GM19463 (cell line): Measurements from ENCODE around the gene PPP1R14C.

Experiments used
- ATAC-seq: cut with Tn5 transposase; IDR thresholded peaks from one replicate; pipeline ENCODE4 v1.9.1; 2021; ENCODE audit warnings: mild to moderate bottlenecking, moderate library complexity; ENCODE audit not compliant: unreplicated experiment

PPP1R14C gene

GRCh38 chr6:150243620-150244314, 100.9 kb downstream of the PPP1R14C start:
- ATAC-seq, result no peak

DNA sequence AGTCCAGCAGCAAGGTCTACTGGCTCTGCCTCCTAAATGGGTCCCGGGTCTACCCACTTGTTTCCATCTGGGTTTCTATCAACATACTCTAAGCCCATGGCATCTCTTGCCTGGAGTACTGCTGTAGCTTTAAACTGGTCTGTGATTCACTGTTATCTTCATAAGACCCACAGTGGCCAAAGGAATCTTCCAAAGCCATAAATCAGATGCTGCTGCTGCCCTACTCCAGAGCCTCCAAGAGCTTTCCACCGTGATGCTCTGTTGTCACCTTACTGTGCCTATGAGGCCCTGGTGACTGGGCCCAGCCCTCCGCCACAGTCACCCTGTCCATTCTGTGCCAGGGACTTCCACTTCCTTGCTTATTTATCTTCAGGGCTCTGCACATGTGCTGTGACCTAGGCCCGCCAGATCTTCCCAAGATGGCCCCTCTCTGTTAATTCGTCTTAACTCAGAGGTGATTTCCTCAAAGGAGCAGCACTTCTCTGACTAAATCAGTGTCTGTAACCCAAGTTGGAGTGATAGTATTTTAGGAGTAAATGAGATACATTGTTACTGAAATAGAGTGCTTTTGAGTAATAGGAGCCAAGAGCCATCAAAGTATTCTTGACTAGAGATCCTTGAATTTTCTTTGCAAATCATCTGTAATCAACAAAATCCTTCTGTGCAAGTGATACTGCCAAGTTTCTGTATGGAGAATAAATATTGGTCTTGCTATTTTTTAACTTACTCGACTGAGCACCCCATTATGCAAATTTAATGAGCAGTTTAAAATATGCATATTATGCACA, 102.5 kb downstream of the PPP1R14C start:
- no peak for ATAC-seq

GRCh38 chr6:150247803-150248202, 105.0 kb downstream of the PPP1R14C start:
- ATAC-seq, result no peak

- ATAC-seq, result no peak
Observed at GRCh38 chr6:150248300-150248699, 105.5 kb downstream of the PPP1R14C start.

- ATAC-seq, result no peak
Observed at GRCh38 chr6:150249261-150249660, 106.4 kb downstream of the PPP1R14C start.

- ATAC-seq, result no peak
Observed at GRCh38 chr6:150250826-150251225, 108.0 kb downstream of the PPP1R14C start.

GRCh38 chr6:150251566-150252186, 108.8 kb downstream of the PPP1R14C start:
- no peak for ATAC-seq

DNA sequence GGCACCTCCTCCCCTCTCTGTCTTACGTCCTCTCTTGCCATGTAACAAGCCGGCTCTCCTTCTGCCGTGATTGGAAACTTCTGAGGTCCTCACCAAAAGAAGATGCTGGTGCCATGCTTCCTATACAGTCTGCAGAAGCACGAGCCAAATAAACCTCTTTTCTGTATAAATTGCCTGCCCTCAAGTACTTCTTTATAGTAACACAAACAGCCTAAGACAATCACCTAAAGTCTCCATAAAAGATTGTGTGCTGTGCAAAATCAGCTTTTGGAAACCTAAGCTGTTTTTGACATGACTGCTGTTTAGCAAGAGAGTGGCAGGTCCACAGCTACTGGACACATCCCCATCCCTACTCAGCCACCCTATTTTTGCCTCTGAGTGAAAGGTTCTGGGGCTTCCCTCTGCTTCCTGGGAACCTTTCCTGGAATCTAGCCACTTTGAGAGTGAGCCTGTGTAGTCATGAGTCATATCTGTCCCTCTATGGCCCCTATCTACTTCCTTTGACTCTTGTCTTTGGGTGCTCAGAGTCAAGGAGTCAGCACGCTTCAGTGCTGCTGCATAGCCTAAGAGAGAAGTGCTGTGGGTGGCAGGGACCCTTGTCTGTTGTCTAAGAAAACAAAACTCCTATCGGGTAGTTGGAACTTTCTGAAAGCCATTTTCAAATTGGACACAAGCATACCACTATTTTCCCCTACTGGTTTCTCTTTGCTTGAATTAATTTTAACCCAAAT, 110.0 kb downstream of the PPP1R14C start:
- no peak for ATAC-seq

GRCh38 chr6:150253489-150253888, 110.6 kb downstream of the PPP1R14C start:
- ATAC-seq, result no peak

GRCh38 chr6:150254770-150255169, 111.9 kb downstream of the PPP1R14C start:
- no peak for ATAC-seq

- ATAC-seq, result no peak
Observed at GRCh38 chr6:150255840-150256239, 113.0 kb downstream of the PPP1R14C start.

DNA sequence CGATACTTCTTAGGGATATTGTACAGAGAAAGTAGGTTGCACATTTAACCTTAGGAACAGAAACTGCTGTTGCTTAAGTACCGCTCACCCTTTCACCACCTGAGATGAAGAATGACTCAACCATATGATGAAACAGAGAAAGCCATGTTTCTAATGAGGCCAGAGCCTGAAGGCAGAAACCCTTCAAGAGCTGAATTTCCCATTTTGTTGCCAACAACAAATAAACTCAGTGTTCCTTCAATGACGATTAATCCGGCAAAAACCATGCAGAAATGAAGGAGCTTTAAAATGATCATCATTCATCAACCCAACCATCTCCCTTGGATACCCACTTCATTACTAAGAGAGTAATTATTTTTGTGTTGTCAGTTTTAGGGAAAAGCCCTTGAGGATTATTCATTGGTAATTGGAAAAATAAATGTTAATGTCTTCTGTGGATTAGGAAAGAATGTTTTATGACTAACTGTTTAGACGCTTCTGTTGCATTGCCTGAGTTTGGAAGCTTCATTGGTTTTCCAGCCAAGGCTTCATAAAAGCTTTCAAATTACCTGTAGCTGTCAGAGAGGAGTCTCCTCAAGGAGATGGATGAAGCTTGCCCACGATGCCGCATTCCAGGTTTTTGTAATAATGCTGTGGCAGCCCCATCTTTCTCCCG, 113.9 kb downstream of the PPP1R14C start:
- no peak for ATAC-seq

GRCh38 chr6:150258381-150258780, 115.5 kb downstream of the PPP1R14C start:
- ATAC-seq, result no peak

- no peak for ATAC-seq
Observed at GRCh38 chr6:150260931-150261330, 118.1 kb downstream of the PPP1R14C start.

GRCh38 chr6:150261997-150262697, 119.3 kb downstream of the PPP1R14C start:
- ATAC-seq, result no peak

DNA sequence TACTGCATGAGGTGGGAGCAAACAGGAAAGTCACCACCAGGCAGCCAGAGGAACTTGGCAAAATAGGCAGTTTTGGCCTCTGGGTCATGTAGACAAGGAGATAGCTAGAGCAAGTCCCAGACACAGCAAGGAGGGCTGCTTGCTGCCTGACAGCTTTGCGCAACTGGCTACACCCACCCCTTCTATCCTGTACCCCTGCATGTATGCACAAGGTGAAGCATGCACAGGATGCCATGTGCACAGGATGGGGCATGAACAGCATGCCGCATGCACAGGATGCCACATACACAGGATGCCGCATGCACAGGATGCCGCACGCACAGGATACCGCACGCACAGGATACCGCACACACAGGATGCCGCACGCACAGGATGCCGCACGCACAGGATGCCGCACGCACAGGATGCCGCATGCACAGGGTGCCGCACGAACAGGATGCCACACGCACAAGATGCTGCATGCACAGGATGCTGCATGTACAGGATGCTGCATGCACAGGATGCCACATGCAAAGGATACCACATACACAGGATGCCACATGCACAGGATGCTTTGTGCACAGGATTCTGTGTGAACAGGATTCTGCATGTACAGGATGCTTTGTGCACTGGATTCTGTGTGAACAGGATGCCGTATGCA, 121.0 kb downstream of the PPP1R14C start:
- ATAC-seq, result no peak

- ATAC-seq, result no peak
Observed at GRCh38 chr6:150266309-150266708, 123.5 kb downstream of the PPP1R14C start.

DNA sequence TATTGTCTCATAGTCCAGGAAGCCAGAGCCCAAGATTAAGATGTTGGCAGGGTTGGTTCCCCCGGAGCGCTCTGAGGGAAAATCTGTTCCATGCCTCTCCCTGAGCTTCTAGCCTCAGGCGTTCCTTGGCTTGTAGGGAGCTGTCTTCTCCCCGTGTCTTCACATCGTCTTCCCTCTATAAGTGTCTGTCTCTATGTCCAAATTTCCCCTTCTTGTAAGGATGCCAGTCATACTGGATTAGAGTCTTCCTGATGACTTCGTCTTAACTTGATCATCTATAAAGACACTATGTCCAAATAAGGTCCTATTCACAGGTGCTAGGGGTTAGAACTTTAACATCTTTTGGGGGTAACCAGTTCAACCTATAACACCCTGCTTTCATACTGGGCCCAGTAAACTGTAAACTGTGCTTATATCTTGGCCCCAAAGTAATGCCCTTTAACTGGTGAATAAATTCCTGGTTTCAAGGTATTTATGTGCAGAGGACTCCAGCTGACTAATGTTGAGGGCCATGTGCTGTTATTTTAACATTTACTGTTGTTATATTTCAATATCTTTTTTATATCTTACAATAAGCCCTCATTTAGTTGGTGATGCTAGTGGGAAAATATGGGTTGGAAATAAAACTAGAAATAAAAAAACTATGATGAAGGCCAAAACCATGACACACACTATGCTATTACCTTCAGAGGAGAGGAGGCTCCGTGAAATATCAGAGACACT, 124.3 kb downstream of the PPP1R14C start:
- no peak for ATAC-seq
